ENCODE results near the gene SLC1A7.

Gene SLC1A7

GRCh38 chr1:53145942-53146708 lies 3.7 kb upstream of the SLC1A7 start:
- Mint-ChIP-seq H3K4me3 (no peak overlapping the region), H3K27me3 (peaks cover 3% of the 10 kb centered on the region), H3K9me3 (no peaks in the 10 kb centered on the region), H3K36me3 (ENCODE audit: low read depth) (no peaks in the 10 kb centered on the region), H3K27ac (no peak overlapping the region), H3K4me1 (ENCODE audit: low read depth) (no peaks in the 10 kb centered on the region)

DNA sequence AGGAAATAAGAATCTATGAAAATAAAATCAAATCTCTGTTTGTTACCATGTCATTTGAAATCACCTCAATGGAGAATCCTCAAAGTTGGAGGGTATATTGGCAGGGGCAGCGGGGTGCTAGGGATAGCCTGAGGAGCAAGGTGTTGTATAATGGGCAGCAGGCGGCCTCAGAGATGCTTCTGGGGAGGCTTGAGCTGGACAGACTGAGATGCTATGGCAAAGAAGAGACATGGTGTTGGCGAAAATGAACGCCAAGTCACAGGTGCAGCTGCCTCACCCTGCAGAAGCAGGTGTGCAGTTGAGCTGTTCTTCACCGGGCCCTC lies 3.1 kb upstream of the SLC1A7 start:
- Mint-ChIP-seq H3K36me3 (ENCODE audit: low read depth) (no peaks in the 10 kb centered on the region), H3K9me3 (no peaks in the 10 kb centered on the region), H3K4me3 (no peak overlapping the region), H3K27ac (no peak overlapping the region), H3K4me1 (ENCODE audit: low read depth) (no peaks in the 10 kb centered on the region), H3K27me3 (peaks cover 3% of the 10 kb centered on the region)

DNA sequence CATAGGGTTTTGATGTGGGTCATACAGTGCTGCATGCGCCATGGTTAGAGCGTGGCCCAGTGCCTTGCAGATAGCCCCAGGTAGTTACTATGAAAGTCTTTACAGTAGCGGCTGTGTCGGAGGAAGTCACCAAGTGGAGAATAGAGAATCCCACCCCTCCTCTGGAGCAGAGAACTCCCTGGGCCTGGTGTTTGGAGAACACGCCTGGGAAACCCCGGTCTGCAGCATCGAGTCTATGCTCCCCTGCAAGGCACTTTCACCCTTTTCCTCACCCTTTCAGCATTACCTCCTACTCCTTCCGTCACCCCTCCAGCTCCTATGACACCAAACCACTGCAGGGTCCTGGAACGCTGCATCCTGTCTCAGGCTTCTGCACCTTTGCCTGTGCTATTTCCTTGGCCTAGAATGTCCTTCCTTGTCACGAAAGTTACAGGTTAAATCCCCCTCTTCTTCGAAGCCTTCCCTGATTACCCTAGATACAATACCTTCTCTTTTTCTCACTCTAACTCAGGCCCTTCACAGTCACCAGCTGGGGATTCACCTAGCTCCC lies 2.7 kb upstream of the SLC1A7 start:
- peaks cover 3% of the 10 kb centered on the region for H3K27me3 Mint-ChIP-seq
- H3K4me3 Mint-ChIP-seq: no peak overlapping the region
- H3K27ac Mint-ChIP-seq: no peak overlapping the region
- no peaks in the 10 kb centered on the region for H3K4me1 Mint-ChIP-seq (ENCODE audit: low read depth)
- H3K36me3 Mint-ChIP-seq (ENCODE audit: low read depth): no peaks in the 10 kb centered on the region
- no peaks in the 10 kb centered on the region for H3K9me3 Mint-ChIP-seq

- Mint-ChIP-seq H3K27ac (no peak overlapping the region), H3K4me1 (ENCODE audit: low read depth) (no peaks in the 10 kb centered on the region), H3K27me3 (peaks cover 3% of the 10 kb centered on the region), H3K9me3 (no peaks in the 10 kb centered on the region), H3K36me3 (ENCODE audit: low read depth) (no peaks in the 10 kb centered on the region), H3K4me3 (no peak overlapping the region)
Observed at GRCh38 chr1:53144201-53144600, 1.8 kb upstream of the SLC1A7 start.

- H3K27ac Mint-ChIP-seq: no peak overlapping the region
- no peak overlapping the region for H3K4me3 Mint-ChIP-seq
- no peaks in the 10 kb centered on the region for H3K36me3 Mint-ChIP-seq (ENCODE audit: low read depth)
- H3K27me3 Mint-ChIP-seq: peaks cover 3% of the 10 kb centered on the region
- no peaks in the 10 kb centered on the region for H3K9me3 Mint-ChIP-seq
- H3K4me1 Mint-ChIP-seq (ENCODE audit: low read depth): no peaks in the 10 kb centered on the region
Observed at GRCh38 chr1:53143527-53143926, 1.1 kb upstream of the SLC1A7 start.

DNA sequence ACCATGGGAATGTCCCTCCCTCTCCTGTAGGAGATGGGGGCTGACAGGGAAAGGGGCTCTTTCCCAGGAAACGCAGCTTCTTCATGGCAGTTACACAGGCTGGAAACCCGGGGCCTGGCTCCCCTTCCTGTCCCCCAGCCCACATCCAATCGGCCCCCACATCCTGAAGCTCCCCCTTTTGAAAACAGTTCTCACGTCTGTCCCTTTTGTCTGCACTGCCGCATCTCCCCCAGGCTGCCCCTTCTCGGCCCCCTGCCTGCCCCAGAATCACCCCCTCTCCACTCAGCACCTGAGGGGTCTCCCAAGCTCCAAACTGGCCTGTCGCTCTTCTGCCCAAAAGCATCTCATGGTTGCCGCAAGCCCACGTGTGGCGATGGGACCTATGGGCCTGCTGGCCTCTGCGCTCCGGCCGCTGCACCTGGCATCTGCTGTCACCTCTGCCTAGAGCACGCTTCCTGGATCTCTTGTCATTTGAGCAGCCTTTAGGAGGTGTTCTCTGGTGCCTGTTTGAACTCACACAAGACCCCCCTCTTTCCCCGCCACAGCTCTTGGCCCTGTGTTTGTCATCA lies 867 bp downstream of the SLC1A7 start:
- H3K4me3 Mint-ChIP-seq: no peak overlapping the region
- H3K4me1 Mint-ChIP-seq (ENCODE audit: low read depth): no peaks in the 10 kb centered on the region
- H3K27ac Mint-ChIP-seq: no peak overlapping the region
- peaks cover 3% of the 10 kb centered on the region for H3K27me3 Mint-ChIP-seq
- peaks cover 3% of the 10 kb centered on the region for H3K36me3 Mint-ChIP-seq (ENCODE audit: low read depth)
- H3K9me3 Mint-ChIP-seq: peaks cover 11% of the 10 kb centered on the region

GRCh38 chr1:53140451-53140850 lies 2.0 kb downstream of the SLC1A7 start:
- Mint-ChIP-seq H3K36me3 (ENCODE audit: low read depth) (peaks cover 3% of the 10 kb centered on the region), H3K4me1 (ENCODE audit: low read depth) (no peaks in the 10 kb centered on the region), H3K9me3 (peaks cover 11% of the 10 kb centered on the region), H3K4me3 (no peak overlapping the region), H3K27ac (no peak overlapping the region), H3K27me3 (peaks cover 3% of the 10 kb centered on the region)

- no peak overlapping the region for H3K4me3 Mint-ChIP-seq
- no peaks in the 10 kb centered on the region for H3K4me1 Mint-ChIP-seq (ENCODE audit: low read depth)
- peaks cover 3% of the 10 kb centered on the region for H3K27me3 Mint-ChIP-seq
- no peak overlapping the region for H3K27ac Mint-ChIP-seq
- H3K9me3 Mint-ChIP-seq: peaks cover 11% of the 10 kb centered on the region
- peaks cover 3% of the 10 kb centered on the region for H3K36me3 Mint-ChIP-seq (ENCODE audit: low read depth)
Observed at GRCh38 chr1:53139951-53140361, 2.5 kb downstream of the SLC1A7 start.

- H3K9me3 Mint-ChIP-seq: peaks cover 11% of the 10 kb centered on the region
- H3K36me3 Mint-ChIP-seq (ENCODE audit: low read depth): peaks cover 3% of the 10 kb centered on the region
- peak overlapping the region; percentile 37 for H3K27ac Mint-ChIP-seq
- H3K4me3 Mint-ChIP-seq: no peak overlapping the region
- peaks cover 3% of the 10 kb centered on the region for H3K27me3 Mint-ChIP-seq
- H3K4me1 Mint-ChIP-seq (ENCODE audit: low read depth): no peaks in the 10 kb centered on the region
Observed at GRCh38 chr1:53138991-53139884, 3.2 kb downstream of the SLC1A7 start.

GRCh38 chr1:53137729-53138128 lies 4.7 kb downstream of the SLC1A7 start:
- Mint-ChIP-seq H3K4me1 (ENCODE audit: low read depth) (no peaks in the 10 kb centered on the region), H3K27me3 (peaks cover 3% of the 10 kb centered on the region), H3K9me3 (peaks cover 11% of the 10 kb centered on the region), H3K4me3 (no peak overlapping the region), H3K27ac (no peak overlapping the region), H3K36me3 (ENCODE audit: low read depth) (peaks cover 3% of the 10 kb centered on the region)

GRCh38 chr1:53135735-53136114 lies 6.7 kb downstream of the SLC1A7 start:
- no peaks in the 10 kb centered on the region for H3K27me3 Mint-ChIP-seq
- peaks cover 11% of the 10 kb centered on the region for H3K9me3 Mint-ChIP-seq
- H3K4me3 Mint-ChIP-seq: no peak overlapping the region
- H3K4me1 Mint-ChIP-seq (ENCODE audit: low read depth): no peaks in the 10 kb centered on the region
- peaks cover 3% of the 10 kb centered on the region for H3K36me3 Mint-ChIP-seq (ENCODE audit: low read depth)
- no peak overlapping the region for H3K27ac Mint-ChIP-seq

DNA sequence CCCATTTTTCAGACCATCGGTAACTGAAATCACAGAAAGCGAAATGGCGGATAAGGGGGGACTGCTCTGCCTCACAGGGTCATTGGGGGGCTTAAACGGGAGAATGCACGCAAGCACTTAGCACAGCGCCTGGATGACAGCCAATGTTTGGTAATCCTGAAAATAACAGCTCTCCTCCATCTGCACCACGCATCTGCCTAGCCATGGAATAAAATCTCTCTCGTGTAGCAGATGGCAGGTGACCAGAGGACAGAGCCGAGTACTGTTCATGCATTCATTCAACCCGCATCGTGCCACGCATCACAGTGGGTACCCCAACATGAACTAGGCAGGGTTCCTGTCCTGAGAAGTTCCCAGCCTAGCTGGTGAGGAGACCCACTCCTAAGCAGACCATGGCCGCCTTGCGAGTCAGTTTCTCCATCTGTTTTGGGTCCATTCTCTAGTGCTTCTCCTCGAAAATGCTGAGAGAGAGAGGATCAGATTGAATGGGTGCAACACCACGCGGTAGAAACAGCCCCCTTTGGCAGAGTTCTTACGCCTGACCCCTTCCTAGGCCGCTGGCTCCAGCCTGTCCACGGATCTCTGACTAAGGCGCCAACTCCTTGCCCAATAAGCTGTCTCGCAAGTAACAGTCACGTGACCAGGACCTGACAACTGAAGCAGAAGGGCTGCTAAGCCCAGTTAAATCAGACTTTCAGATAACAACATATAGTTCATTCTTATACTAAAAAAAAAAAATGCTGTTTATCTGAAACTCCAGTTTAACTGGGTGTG lies 7.3 kb downstream of the SLC1A7 start:
- Mint-ChIP-seq H3K36me3 (ENCODE audit: low read depth) (peaks cover 3% of the 10 kb centered on the region), H3K9me3 (peaks cover 11% of the 10 kb centered on the region), H3K4me3 (no peak overlapping the region), H3K4me1 (ENCODE audit: low read depth) (no peaks in the 10 kb centered on the region), H3K27me3 (no peaks in the 10 kb centered on the region), H3K27ac (no peak overlapping the region)

DNA sequence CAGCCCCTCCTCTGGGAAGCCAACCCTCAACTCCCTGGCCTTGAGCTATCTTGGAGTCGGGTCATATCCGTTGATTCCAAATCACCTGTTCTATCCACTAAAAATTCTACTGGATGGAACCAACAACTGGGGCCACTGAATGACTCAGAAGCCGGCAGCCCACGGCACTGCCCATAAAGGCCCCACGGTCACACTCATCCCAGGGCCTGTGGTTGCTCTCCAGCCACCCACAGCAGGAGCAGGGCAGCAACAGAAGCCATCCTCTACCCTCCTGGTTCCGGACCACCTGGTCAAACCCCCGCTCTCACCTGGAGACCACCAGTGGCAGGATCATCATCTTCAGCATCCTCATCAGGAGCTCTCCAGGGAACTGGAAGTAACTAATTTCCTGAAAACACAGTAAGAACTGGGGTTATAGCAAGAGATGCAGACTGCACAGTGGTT lies 8.4 kb downstream of the SLC1A7 start:
- Mint-ChIP-seq H3K4me1 (ENCODE audit: low read depth) (no peaks in the 10 kb centered on the region), H3K4me3 (no peak overlapping the region), H3K27me3 (no peaks in the 10 kb centered on the region), H3K36me3 (ENCODE audit: low read depth) (peaks cover 3% of the 10 kb centered on the region), H3K9me3 (peaks cover 11% of the 10 kb centered on the region), H3K27ac (no peak overlapping the region)

DNA sequence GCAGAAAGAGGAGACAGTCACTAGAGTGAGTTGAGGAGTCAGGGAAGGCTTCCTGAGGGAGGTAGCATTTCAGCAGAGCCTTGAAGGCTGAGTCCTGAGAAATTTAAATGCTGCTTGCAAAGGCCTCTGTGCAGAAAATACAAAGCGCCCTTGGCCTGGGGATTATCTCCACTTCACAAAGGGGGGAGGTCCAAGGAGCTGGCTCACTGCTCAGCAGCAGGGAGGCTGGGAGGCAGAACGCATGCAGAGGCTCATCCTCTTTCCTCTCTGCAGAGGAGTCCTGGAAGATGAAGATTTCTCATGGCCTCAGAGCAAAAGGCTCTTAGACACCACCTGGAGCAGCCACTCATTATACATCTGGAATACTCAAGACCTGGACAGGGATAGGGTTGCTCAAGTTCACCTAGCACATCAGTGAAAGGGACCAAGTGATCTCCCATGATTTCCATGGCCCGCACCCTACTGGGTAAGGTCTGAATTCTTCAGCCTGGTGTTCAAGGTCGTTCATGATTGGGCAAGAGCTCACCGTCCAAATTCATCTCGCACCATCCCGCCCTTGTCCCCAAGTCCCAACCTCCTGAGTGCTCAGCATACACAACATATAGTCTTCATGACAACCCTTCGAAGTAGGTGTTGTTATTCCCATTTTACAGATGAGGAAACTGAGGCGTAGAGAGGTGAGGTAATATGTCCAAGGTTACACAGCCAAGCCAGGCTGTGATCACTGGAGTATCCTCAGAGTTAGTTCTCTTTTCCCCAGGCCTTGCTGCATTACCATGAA lies 9.0 kb downstream of the SLC1A7 start:
- no peak overlapping the region for H3K27ac Mint-ChIP-seq
- H3K36me3 Mint-ChIP-seq (ENCODE audit: low read depth): peaks cover 3% of the 10 kb centered on the region
- no peaks in the 10 kb centered on the region for H3K27me3 Mint-ChIP-seq
- H3K9me3 Mint-ChIP-seq: peaks cover 11% of the 10 kb centered on the region
- no peak overlapping the region for H3K4me3 Mint-ChIP-seq
- H3K4me1 Mint-ChIP-seq (ENCODE audit: low read depth): no peaks in the 10 kb centered on the region
